AG08396 (cell line): ENCODE results near the gene LHX2.

Source experiments
- DNase-seq: peaks from one replicate; pipeline ENCODE4 v3.0.0; 2012; ENCODE audit warnings: low spot score, mixed read lengths

The LHX2 gene

GRCh38 chr9:124032247-124032646, 20.7 kb downstream of the LHX2 start:
- DNase-seq, result no peak

GRCh38 chr9:124033348-124033747, 21.8 kb downstream of the LHX2 start:
- no peak for DNase-seq

GRCh38 chr9:124033967-124034366, 22.4 kb downstream of the LHX2 start:
- DNase-seq, result no peak

- DNase-seq, result no peak
Measured at GRCh38 chr9:124035001-124035650, 23.6 kb downstream of the LHX2 start.

- no peak for DNase-seq
Measured at GRCh38 chr9:124036578-124036977, 25.0 kb downstream of the LHX2 start.

- no peak for DNase-seq
Measured at GRCh38 chr9:124037790-124038189, 26.2 kb downstream of the LHX2 start.

GRCh38 chr9:124038239-124038638, 26.7 kb downstream of the LHX2 start:
- DNase-seq, result no peak

GRCh38 chr9:124038790-124039633, 27.4 kb downstream of the LHX2 start:
- no peak for DNase-seq

- DNase-seq, result peak; percentile 76
Measured at GRCh38 chr9:124040186-124040931, 28.8 kb downstream of the LHX2 start.

- DNase-seq, result peak; percentile 85
Measured at GRCh38 chr9:124040935-124041816, 29.6 kb downstream of the LHX2 start.

- no peak for DNase-seq
Measured at GRCh38 chr9:124041817-124042116, 30.2 kb downstream of the LHX2 start.

GRCh38 chr9:124042201-124042721, 30.7 kb downstream of the LHX2 start:
- DNase-seq, result no peak

- DNase-seq, result no peak
Measured at GRCh38 chr9:124044448-124044847, 32.9 kb downstream of the LHX2 start.

GRCh38 chr9:124045076-124045829, 33.7 kb downstream of the LHX2 start:
- DNase-seq, result peak; percentile 75

GRCh38 chr9:124045830-124046177, 34.2 kb downstream of the LHX2 start:
- no peak for DNase-seq

GRCh38 chr9:124046189-124046588, 34.6 kb downstream of the LHX2 start:
- DNase-seq, result no peak

- no peak for DNase-seq
Measured at GRCh38 chr9:124047251-124047672, 35.7 kb downstream of the LHX2 start.

- DNase-seq, result no peak
Measured at GRCh38 chr9:124050955-124051354, 39.4 kb downstream of the LHX2 start.

- DNase-seq, result no peak
Measured at GRCh38 chr9:124052401-124052800, 40.8 kb downstream of the LHX2 start.

- peak; percentile 83 for DNase-seq
Measured at GRCh38 chr9:124054582-124055227, 43.1 kb downstream of the LHX2 start.
